GM12864 (cell line): ENCODE results near the gene CHSY1.
A peak's percentile ranks its signal among the peaks of the same experiment; 100 is the strongest.
"Not testable (repeated sequence)": the region's sequence is repeated elsewhere in the genome, so short reads cannot be mapped to it uniquely, and the experiment has no call there.

Experiments used
- DNase-seq: peaks from one replicate; pipeline ENCODE4 v3.0.0-alpha.2; 2011; ENCODE audit warnings: low read depth
- H3K4me3 ChIP-seq: 2 replicates; pipeline ENCODE4 v1.5.1; 2011; ENCODE audit warnings: mild to moderate bottlenecking, low read depth, low read length, control low read depth
- TF ChIP-seq, protein P1 (sequence below): IDR thresholded peaks from 2 replicates; pipeline ENCODE4 v1.5.1; 2011; ENCODE audit warnings: low read depth, mild to moderate bottlenecking, moderate library complexity, low read length, control low read depth, inconsistent platforms; ENCODE audit errors: missing control alignments

Gene CHSY1

DNA sequence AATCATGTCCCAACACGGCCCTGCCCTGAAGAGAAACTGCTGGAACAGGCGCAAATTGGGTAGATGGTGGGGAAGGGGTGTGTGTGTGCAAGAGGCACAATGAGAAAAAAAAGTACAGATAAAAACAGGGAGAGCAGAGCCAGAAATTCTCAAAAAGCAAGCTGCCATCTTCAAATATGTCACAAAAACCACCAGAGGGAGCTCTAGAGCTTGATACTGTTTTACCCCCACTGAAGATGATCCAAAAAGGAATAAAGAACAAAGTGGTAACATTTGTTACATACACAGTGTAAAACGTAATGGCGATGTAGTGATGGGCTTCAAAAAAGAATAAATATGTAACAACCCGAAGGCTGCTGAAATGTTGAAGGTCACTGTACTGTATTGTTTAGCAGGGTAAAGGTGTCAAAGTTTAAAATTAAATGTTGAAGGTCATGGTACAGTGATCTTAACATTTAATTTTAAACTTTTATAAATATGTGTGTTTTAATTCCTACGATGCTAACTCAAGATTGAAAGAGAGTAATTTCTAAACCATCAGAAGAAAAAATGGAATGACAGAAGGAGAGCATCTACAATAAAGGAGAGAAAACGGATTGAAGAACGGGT, 37.2 kb upstream of the CHSY1 start:
- H3K4me3 ChIP-seq, result no peak overlapping the region
- DNase-seq, result no peak
- TF ChIP-seq, protein P1, sequence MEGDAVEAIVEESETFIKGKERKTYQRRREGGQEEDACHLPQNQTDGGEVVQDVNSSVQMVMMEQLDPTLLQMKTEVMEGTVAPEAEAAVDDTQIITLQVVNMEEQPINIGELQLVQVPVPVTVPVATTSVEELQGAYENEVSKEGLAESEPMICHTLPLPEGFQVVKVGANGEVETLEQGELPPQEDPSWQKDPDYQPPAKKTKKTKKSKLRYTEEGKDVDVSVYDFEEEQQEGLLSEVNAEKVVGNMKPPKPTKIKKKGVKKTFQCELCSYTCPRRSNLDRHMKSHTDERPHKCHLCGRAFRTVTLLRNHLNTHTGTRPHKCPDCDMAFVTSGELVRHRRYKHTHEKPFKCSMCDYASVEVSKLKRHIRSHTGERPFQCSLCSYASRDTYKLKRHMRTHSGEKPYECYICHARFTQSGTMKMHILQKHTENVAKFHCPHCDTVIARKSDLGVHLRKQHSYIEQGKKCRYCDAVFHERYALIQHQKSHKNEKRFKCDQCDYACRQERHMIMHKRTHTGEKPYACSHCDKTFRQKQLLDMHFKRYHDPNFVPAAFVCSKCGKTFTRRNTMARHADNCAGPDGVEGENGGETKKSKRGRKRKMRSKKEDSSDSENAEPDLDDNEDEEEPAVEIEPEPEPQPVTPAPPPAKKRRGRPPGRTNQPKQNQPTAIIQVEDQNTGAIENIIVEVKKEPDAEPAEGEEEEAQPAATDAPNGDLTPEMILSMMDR, result peak; percentile 58

DNA sequence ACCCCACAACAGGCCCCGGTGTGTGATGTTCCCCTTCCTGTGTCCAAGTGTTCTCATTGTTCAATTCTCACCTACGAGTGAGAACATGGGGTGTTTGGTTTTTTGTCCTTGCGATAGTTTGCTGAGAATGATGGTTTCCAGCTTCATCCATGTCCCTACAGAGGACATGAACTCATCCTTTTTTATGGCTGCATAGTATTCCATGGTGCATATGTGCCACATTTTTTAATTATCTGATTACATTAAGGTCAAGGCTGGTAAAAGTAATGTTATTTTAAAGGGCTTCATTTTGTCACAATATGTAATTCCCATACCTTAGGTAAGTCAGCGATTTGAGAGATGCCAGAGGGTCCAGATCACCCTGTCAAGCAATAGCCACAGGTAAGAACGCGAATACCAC, 35.5 kb upstream of the CHSY1 start:
- not testable (repeated sequence) for DNase-seq, H3K4me3 ChIP-seq

DNA sequence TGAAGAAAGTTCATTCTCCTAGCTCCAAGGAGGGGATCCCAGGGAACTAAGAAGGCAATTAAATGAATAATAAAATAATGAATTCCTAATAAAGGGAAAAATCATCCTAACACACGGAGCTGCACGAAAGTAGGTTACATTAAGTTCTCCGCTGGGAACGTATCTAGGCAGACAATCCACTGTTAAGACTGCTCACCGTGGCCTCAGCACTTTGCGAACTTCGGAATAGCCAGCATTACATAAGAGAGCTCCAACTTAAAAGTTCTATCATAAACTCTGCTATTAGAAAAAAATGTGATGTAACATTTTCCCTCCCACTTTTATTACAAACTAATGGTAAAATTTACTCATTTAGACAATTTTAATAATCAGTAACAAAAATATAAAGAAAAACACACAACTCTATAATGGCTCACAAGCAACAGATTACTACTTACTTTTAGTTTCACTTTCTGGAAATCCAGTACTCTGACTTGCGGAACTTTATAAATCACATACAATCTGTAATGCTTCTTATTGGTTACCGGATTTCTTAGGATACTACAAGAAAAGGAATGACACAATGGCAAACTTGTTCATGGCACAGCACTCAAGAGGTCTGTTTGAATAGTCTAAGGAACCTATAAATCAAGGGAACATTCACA, 34.7 kb upstream of the CHSY1 start:
- no peak for DNase-seq
- TF ChIP-seq, protein P1, result no peak

DNA sequence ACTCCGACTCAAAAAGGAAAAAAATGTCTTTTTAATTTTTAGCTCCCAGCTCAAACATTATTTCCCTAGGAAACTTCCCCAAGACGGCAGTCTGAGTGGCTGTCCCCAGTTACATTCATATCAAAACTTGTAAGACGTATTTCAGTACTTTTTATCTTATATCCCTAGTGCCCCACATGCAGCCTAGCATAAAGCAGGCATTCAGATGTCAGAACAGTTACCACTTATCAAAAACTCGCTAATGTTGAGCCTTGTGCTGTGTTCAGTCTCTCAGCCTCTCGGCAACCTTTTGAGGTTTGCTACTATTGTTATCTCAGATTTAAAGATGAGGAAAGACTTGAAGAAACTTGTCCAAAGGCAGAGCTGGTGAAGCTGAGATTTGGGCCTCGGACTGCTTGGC, 32.1 kb upstream of the CHSY1 start:
- no peak overlapping the region for H3K4me3 ChIP-seq
- no peak for DNase-seq
- TF ChIP-seq, protein P1, result no peak

More for the DNA sequence above, 34.7 kb upstream of the CHSY1 start:
- H3K4me3 ChIP-seq, result no peak overlapping the region

DNA sequence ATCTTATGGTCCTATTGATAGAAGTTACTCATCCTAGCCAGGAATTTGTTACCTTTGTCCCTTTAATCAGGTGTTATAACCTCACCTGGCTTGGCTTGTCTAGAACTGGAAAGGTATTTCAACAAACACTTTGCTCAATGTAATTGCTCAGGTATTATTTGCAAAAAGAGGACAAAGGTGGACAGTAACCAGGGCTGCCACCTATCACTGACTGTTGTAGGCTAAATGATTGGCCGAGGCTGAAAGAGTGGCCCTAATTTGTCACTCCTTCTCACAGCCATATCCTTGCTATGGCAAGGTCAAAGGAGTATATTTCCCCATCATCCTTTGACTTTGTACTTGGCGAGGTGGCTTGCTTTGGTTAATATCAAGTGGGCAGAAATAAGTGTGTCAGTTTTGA, 28.2 kb upstream of the CHSY1 start:
- DNase-seq, result no peak
- TF ChIP-seq, protein P1, result no peak
- no peak overlapping the region for H3K4me3 ChIP-seq

DNA sequence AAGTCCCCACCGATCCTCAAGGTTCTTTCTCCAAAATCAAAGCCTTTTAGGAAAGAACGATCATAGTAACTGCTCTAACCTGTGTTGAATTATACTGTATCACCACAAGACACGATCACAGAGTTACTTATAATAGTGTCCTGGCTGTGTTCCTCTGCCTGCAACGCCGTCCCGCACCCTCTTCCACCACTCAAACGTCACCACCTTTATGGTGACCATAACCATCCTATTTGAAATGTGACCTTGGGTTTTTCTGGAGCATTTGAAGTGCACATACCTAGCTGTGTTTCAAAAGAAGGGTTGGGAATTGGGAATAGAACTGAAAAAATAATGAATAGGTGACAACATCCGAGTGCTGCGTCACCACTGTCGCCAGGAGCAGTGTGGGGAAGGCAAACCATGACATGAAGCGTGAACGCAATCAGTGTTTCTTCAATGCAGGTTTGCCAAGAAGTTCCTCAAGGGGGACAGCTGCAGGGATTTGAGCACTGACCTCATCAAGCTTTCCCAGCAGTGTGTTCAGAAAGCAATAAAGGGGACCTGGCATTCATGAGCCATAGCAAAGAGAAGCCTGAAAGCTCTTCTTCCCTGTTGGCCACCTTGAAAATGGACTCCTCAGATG, 26.2 kb upstream of the CHSY1 start:
- DNase-seq, result no peak
- H3K4me3 ChIP-seq, result peak overlapping the region; percentile 80; the same call in 1 of the 2 replicates
- TF ChIP-seq, protein P1, result no peak

DNA sequence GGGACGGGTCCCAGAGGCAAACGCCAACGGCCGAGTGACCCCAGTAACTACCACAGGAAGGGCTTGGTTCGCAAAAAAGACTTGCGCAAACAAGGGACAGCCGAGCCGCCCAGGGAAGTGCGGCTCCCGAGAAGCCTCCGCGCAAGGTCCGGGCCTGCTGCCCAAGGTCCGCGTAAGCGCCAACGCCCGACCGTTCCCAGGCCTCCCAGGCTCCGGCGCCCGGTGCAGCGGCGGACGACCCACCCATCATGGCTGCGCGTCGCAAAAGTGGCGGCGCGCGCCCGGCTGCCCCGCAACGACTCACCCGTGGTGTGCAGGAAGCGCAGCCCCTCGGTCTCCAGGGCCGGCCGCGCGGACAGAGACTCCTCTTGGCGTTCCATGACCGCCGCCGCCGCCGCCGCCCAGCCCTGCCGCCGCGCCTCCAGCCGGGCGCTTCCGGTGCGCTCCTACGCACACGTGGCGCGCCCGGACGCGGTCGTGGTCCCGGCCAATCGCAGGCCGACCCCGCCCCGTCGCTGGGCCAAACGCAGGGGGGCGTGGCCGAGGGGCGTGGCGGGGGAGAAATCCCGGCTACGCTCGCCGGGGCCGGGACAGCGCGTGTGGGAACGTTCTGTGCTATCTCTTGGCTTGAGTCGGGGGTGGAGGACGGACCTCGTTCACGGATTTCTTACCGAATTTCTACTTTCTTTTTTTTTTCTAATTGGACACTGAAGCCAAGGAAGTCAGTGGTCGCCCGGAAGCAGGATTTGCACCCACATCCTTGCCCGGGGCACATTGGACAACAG, 25.4 kb upstream of the CHSY1 start, which contains the start of gene SELENOS:
TSS of gene SELENOS (minus strand) at position 448 of the 785 bp plus-strand sequence. CDS start at position 380, 68 bp downstream.
- TF ChIP-seq, protein P1, result no peak
- no peak for DNase-seq
- H3K4me3 ChIP-seq, result peak within 1 kb of the TSS; percentile 80
